22Rv1 (cell line): ENCODE measurements around the gene SLC22A1.

ENCODE experiments used
- ZFX ChIP-seq: fragments of 450-650 bp; IDR thresholded peaks from 2 replicates; pipeline ENCODE4 v1.6.1; 2017; ENCODE audit warnings: antibody characterized with exemption, borderline replicate concordance
- TF ChIP-seq, protein P1 (sequence below): fragments of 450-650 bp; IDR thresholded peaks from 2 replicates; pipeline ENCODE4 v1.5.1; 2017; ENCODE audit warnings: mild to moderate bottlenecking

DNA sequence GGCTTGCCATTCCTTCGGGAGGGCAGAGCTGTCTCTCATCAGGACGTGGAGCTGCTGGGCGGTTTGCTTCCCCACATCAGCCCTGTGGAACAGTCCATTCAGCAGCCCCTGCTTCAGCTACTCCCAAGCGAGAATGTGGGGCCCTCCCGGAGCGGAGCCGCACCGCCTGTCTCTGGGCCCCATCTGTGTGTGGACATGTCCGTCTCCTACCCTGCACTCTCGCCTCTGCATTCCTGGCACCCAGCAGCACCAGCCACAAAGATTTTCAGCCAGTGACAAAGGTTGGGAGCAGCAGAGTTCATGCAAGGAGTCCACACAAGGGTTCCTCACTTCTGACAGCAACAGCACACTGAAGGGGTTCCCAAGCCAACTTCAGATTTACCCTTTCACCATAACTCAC, 29.0 kb upstream of the SLC22A1 start:
- TF ChIP-seq, protein P1, sequence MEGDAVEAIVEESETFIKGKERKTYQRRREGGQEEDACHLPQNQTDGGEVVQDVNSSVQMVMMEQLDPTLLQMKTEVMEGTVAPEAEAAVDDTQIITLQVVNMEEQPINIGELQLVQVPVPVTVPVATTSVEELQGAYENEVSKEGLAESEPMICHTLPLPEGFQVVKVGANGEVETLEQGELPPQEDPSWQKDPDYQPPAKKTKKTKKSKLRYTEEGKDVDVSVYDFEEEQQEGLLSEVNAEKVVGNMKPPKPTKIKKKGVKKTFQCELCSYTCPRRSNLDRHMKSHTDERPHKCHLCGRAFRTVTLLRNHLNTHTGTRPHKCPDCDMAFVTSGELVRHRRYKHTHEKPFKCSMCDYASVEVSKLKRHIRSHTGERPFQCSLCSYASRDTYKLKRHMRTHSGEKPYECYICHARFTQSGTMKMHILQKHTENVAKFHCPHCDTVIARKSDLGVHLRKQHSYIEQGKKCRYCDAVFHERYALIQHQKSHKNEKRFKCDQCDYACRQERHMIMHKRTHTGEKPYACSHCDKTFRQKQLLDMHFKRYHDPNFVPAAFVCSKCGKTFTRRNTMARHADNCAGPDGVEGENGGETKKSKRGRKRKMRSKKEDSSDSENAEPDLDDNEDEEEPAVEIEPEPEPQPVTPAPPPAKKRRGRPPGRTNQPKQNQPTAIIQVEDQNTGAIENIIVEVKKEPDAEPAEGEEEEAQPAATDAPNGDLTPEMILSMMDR: no peak
- TF ChIP-seq ZFX: no peak
